C4-2B (cell line): ENCODE data around the gene STX18.

Experiments
- ZFX ChIP-seq: fragments of 450-650 bp; IDR thresholded peaks from 2 replicates; pipeline ENCODE4 v1.6.1; 2017
- TF ChIP-seq, protein P1 (sequence below): fragments of 450-650 bp; conservative IDR thresholded peaks from 2 replicates; pipeline ENCODE4 v1.5.1; 2017; ENCODE audit warnings: mild to moderate bottlenecking

DNA sequence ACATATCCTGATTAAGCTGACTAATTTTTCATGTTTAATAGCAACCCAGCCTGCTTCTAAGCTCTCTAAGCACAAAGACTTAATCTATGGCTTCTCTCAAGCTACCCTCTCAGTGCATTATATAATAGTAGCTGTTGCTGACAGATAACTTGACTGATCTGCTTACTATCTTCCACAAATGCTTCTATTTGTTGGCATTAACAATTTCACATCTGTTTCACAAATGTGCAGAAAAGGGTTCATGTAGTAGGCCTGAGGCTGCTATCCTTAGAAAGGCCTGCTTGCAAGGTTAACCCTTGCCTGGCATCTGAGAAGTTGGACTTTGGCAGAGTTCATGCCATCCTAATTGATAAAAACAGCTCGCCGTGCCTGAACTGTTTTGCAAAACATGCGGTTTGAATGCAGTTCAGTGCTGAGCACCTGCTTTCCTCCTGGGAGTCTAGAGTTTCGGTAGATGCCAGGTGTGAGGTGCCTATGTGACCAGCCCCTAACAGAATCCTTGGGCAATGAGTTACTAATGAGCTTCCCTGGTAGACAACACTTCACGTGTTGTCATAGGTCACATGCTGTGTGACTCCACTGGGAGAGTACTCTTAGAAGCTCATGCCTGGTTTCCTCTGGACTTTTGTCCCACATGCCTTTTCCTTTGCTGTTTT is 86.5 kb downstream of the STX18 start:
- TF ChIP-seq, protein P1, sequence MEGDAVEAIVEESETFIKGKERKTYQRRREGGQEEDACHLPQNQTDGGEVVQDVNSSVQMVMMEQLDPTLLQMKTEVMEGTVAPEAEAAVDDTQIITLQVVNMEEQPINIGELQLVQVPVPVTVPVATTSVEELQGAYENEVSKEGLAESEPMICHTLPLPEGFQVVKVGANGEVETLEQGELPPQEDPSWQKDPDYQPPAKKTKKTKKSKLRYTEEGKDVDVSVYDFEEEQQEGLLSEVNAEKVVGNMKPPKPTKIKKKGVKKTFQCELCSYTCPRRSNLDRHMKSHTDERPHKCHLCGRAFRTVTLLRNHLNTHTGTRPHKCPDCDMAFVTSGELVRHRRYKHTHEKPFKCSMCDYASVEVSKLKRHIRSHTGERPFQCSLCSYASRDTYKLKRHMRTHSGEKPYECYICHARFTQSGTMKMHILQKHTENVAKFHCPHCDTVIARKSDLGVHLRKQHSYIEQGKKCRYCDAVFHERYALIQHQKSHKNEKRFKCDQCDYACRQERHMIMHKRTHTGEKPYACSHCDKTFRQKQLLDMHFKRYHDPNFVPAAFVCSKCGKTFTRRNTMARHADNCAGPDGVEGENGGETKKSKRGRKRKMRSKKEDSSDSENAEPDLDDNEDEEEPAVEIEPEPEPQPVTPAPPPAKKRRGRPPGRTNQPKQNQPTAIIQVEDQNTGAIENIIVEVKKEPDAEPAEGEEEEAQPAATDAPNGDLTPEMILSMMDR, result no peak
- TF ChIP-seq ZFX, result no peak
